Measurements from ENCODE around the gene PPP4R2. TPM values are rescaled to one million over a fixed set of nuclear protein-coding genes. Genes with fewer than 3 reads are reported as not detected.
A peak's percentile ranks its signal among the peaks of the same experiment; 100 is the strongest.
"Not testable (repeated sequence)": the region's sequence is repeated elsewhere in the genome, so short reads cannot be mapped to it uniquely, and the experiment has no call there.

Gene PPP4R2
- total RNA-seq, 1 donor from 2014 or later, result 53.1 TPM

DNA sequence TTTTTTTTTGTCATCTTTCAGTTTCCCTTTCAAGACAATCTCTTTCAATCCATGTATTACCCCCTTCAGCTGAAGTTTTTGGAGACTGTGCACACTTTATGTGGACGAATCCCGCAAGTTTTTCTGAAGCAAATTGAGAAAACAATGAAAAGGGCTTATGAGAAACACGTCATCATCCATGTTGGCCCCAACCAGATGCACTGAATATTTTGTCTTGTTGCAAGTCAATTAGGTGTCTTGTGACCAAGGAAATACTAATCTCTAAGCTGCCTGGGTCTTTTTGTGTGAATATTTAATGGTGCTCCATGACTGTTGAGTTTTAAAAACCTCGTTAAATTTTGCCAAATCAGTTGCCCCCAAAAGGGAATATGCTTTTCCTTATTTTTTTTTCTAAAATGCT is 21.7 kb upstream of the PPP4R2 start:
- DNase-seq, result no peak
- intact Hi-C loops (cut with micrococcal nuclease), result no loop called here
- ATAC-seq, result no peak

DNA sequence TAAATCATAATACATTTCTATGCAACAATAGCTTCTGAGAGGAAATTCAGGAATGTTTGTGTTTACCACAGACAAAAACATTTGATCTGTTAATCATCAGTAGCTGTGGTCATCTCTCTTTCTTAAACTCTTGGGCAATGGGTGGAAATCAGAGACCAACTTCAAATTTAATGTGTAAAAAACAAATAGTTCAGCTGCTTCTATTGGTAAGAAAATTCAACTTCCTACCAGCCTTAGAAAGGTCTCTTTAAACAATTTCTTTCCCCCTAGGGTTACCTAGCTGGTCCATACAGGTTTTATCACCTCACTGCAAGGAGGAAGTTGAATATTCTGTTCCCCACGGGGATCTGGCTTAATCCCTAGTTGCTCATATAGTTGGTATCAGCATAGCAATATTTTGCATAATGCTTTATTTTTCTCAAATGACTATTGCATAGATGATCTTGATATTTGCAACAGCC is 20.3 kb upstream of the PPP4R2 start:
- DNase-seq (no peak), ATAC-seq (no peak)
- intact Hi-C loops (cut with micrococcal nuclease), result no loop called here

- no peak for ATAC-seq
- intact Hi-C loops (cut with micrococcal nuclease), result no loop called here
- no peak for DNase-seq
Observed at GRCh38 chr3:72977060-72977808, 19.4 kb upstream of the PPP4R2 start.

GRCh38 chr3:72982609-72983366 is 13.8 kb upstream of the PPP4R2 start:
- no peak for ATAC-seq
- intact Hi-C loops (cut with micrococcal nuclease), result no loop called here

DNA sequence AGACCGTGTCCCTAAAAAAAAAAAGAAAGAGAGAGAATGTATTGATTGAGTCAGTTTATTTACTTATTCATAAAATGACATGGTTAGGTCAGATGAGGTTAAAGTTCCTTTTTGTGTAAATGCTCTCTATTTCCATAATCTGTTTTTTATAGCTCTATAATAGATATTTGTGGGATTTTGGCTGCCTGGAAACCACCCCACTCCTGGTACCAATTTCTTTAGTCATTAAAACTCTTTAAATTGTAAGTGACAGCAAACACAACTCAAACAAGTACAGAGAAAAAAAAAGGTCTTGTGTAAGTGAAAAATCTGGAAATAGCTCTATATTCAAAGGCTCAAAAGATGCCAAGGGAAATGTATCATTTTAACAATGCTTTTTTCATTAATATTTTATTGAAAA is 11.0 kb upstream of the PPP4R2 start:
- intact Hi-C loops (cut with micrococcal nuclease), result no loop called here
- ATAC-seq, result no peak
- no peak for DNase-seq

More at GRCh38 chr3:72982609-72983366, 13.8 kb upstream of the PPP4R2 start:
- no peak for DNase-seq

- DNase-seq (no peak), ATAC-seq (no peak)
- intact Hi-C loops (cut with micrococcal nuclease), result no loop called here
Observed at GRCh38 chr3:72990701-72991395, 5.8 kb upstream of the PPP4R2 start.

GRCh38 chr3:72991522-72991921 is 5.1 kb upstream of the PPP4R2 start:
- intact Hi-C loops (cut with micrococcal nuclease), result no loop called here
- DNase-seq, result no peak
- ATAC-seq, result no peak

DNA sequence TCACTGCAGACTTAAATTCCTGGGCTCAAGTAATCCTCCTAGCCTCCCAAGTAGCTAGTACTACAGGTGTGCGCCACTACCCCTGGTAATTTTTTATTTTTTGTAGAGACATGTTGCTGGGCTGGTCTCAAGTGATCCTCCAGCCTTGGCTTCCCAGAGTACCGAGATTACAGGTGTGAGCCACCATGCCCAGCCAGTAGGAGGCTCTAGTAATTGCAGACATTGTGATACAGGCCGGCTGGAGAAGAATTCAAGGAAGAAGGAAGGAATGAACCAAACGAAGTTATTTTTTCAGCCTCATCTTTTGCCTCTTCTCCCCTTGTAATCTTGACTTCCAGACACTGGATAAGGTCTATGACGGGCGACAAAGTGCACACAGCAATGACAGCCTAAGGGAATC is 3.2 kb upstream of the PPP4R2 start:
- ATAC-seq, result no peak
- DNase-seq, result no peak
- intact Hi-C loops (cut with micrococcal nuclease), result no loop called here

DNA sequence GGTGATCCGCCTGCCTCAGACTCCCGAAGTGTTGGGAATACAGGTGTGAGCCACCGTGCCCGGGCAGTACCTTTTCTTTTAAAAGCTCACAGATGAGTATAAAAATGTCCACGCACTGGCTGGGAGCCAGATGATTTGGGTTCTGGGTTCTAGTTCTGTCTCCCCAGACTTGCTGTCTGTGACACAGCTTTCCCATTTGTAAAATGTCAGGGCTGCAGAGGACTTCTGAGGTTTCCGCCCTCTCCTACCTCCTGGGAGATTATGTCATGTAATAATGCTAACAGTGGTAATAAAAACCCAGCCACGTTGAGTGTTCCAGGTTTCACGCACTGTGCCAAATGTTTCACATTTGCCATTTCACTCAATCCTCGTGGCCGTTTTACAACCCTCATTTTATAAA is 1.3 kb upstream of the PPP4R2 start:
- intact Hi-C loops (cut with micrococcal nuclease), result no loop called here
- no peak for ATAC-seq
- no peak for DNase-seq

GRCh38 chr3:72996121-72996472 is 514 bp upstream of the PPP4R2 start:
- DNase-seq (peak; percentile 41), ATAC-seq (no peak)
- intact Hi-C loops (cut with micrococcal nuclease), result no loop called here

- intact Hi-C loops (cut with micrococcal nuclease), result no loop called here
- peak; percentile 43 for ATAC-seq
Observed at GRCh38 chr3:72997421-72997961, 880 bp downstream of the PPP4R2 start.

DNA sequence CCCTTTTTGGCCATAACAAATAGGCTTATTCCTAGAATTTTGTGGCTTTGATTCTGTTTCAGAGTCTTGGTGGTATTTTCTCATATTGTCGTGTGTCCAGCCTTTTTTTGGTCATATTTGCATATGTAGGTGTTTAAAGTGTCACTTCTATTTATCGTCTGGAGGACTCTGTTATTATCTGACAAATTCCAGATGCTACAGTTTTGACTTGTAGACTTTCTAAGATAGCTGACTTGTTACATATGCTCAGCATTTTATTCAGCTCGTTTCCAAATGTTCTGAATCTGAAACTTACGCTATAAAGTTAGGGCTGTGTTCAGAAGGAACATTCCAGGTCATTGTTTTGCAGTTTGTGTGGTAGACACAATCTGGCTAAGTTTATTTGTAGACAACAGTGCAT is 1.9 kb downstream of the PPP4R2 start:
- intact Hi-C loops (cut with micrococcal nuclease), result loop anchor here (2.0 kb wide), 1 partner anchor 60 kb away; no protein-coding TSS in a partner anchor
- no peak for DNase-seq
- no peak for ATAC-seq

More at GRCh38 chr3:72997421-72997961, 880 bp downstream of the PPP4R2 start:
- DNase-seq, result no peak

GRCh38 chr3:72999951-73000350 is 3.3 kb downstream of the PPP4R2 start:
- DNase-seq (no peak), ATAC-seq (no peak)
- intact Hi-C loops (cut with micrococcal nuclease), result loop anchor here (2.0 to 10.0 kb wide), 2 partner anchors 55 to 61 kb away; no protein-coding TSS in a partner anchor

- ATAC-seq, DNase-seq: not testable (repeated sequence)
- intact Hi-C loops (cut with micrococcal nuclease), result loop anchor here (10.0 kb wide), 1 partner anchor 52 kb away; no protein-coding TSS in a partner anchor
Observed at GRCh38 chr3:73003050-73003449, 6.4 kb downstream of the PPP4R2 start.

- DNase-seq, result no peak
- no peak for ATAC-seq
- intact Hi-C loops (cut with micrococcal nuclease), result loop anchor here (10.0 kb wide), 1 partner anchor 50 kb away; no protein-coding TSS in a partner anchor
Observed at GRCh38 chr3:73004316-73004715, 7.7 kb downstream of the PPP4R2 start.

DNA sequence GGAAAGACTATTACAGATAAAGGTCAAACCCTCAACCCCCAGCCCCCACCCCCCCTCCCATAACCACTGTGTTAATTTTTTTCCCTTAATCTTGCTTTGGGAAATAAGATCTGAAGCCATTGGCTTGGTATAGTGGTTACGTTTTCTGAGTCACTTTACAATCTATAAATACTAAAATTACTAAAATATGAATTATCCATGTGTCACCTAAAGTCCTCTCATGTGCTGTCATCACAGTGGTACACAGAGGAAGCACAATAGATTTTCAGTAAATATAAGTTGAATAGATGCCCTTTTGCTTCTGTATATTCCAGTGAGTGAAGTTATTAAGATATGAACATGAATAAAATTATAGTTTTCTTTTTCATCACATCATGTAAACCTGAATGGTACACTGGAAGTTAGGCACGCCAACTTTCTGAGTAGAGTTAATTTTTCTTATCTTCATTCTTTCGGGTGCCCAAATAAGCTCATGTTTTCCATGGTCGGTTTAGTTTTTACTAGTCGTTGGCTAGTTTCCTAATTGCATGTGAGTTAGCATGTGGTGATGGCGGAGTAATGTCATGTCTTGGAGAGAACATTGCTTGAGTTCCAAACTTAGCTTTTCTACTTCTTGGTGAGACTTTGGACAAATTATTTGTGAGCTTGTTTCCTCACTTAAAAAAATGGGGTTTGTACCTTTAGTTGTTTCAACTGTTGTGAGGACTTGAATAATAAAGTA is 11.5 kb downstream of the PPP4R2 start:
- intact Hi-C loops (cut with micrococcal nuclease), result loop anchor here (10.0 kb wide), 1 partner anchor 47 kb away; no protein-coding TSS in a partner anchor
- DNase-seq, result no peak
- ATAC-seq, result no peak

DNA sequence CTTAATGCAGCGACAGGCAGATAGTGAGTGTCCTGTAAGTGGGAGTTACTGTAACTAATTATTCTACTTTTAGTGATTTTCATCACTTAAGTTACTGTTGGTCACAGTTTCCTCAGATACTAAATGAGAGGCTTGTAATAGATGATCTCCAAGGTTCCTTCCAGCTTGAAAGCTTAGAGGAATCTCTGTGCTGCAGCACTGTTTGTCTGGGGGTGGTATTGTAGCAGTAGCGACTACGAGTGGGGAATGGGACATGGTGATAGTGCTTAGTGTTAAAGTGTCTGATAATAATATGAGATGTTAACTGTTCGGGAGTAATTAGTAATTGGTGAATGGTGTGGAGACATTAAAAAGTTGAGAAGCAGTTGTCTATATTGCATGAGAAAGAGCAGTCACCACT is 12.4 kb downstream of the PPP4R2 start:
- ATAC-seq (peak; percentile 12), DNase-seq (no peak)
- intact Hi-C loops (cut with micrococcal nuclease), result loop anchor here (10.0 kb wide), 1 partner anchor 46 kb away; no protein-coding TSS in a partner anchor

- intact Hi-C loops (cut with micrococcal nuclease), result loop anchor here (10.0 kb wide), 1 partner anchor 45 kb away; no protein-coding TSS in a partner anchor
- no peak for DNase-seq
- no peak for ATAC-seq
Observed at GRCh38 chr3:73009750-73010149, 13.1 kb downstream of the PPP4R2 start.

DNA sequence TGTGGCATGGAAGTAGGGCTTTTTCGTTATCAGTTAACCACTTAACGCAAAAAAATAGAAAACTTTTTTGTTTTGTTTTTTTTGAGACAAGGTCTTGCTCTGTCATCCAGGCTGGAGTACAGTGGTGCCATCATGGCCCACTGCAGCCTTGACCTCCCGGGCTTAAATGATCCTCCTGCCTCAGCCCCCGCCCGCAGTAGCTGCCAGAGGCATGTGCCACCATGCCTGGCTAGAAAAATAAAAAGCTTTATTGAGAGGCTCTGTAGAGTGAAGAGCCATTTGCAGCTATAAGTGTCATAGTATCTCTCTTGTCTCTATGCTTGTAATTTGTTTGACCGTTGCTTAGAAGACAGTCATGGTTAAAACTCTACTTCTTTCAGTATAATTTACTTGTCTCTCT is 13.5 kb downstream of the PPP4R2 start:
- ATAC-seq, result no peak
- intact Hi-C loops (cut with micrococcal nuclease), result no loop called here
- no peak for DNase-seq

All from left ventricle myocardium superior (tissue), 1 donor.